Measurements from ENCODE around the gene TUBA1A.
"Not testable (repeated sequence)": the region's sequence is repeated elsewhere in the genome, so short reads cannot be mapped to it uniquely, and the experiment has no call there.

TUBA1A gene

GRCh38 chr12:49189731-49190716, 1.1 kb upstream of the TUBA1A start:
- TF ChIP-seq CTCF (IDR thresholded peaks at IDR 0.05; ENCODE audit: unreplicated experiment in 3 of 3) = no peak
- Mint-ChIP-seq H3K9me3 (no peaks in the 10 kb centered on the region), H3K27me3 (ENCODE audit: low read depth) (no peaks in the 10 kb centered on the region), H3K36me3 (ENCODE audit: low read depth) (peaks cover 31% of the 10 kb centered on the region), H3K27ac (peak overlapping the region; percentile 97 to 99 (median 99)), H3K4me1 (peaks cover 29% of the 10 kb centered on the region), H3K4me3 (peak overlapping the region; percentile 29 to 99 (median 30))

GRCh38 chr12:49188201-49188915, 522 bp downstream of the TUBA1A start:
- Mint-ChIP-seq H3K36me3 (ENCODE audit: low read depth) (peaks cover 46% of the 10 kb centered on the region), H3K9me3 (no peaks in the 10 kb centered on the region), H3K4me1 (peaks cover 29% of the 10 kb centered on the region), H3K27me3 (ENCODE audit: low read depth) (no peaks in the 10 kb centered on the region), H3K4me3 (peak overlapping the region; percentile 97 to 99 (median 97)), H3K27ac (peak overlapping the region; percentile 97 to 99 (median 99))
- no peak for TF ChIP-seq CTCF (IDR thresholded peaks at IDR 0.05; ENCODE audit: unreplicated experiment in 3 of 3)

GRCh38 chr12:49187184-49187583, 1.7 kb downstream of the TUBA1A start:
- peaks cover 29% of the 10 kb centered on the region for H3K4me1 Mint-ChIP-seq
- H3K9me3 Mint-ChIP-seq = no peaks in the 10 kb centered on the region
- no peaks in the 10 kb centered on the region for H3K27me3 Mint-ChIP-seq (ENCODE audit: low read depth)
- H3K4me3 Mint-ChIP-seq = peak overlapping the region; percentile 97 to 99 (median 97)
- no peak for TF ChIP-seq CTCF (IDR thresholded peaks at IDR 0.05; ENCODE audit: unreplicated experiment in 3 of 3)
- peaks cover 50% of the 10 kb centered on the region for H3K36me3 Mint-ChIP-seq (ENCODE audit: low read depth)
- peak overlapping the region; percentile 97 to 99 (median 99) for H3K27ac Mint-ChIP-seq

GRCh38 chr12:49186307-49186706, 2.6 kb downstream of the TUBA1A start:
- peaks cover 50% of the 10 kb centered on the region for H3K36me3 Mint-ChIP-seq (ENCODE audit: low read depth)
- not testable (repeated sequence) for H3K27ac Mint-ChIP-seq
- peak overlapping the region; percentile 63 to 80 (median 78) for H3K4me3 Mint-ChIP-seq

GRCh38 chr12:49184697-49185096, 4.2 kb downstream of the TUBA1A start:
- H3K9me3 Mint-ChIP-seq; H3K27ac Mint-ChIP-seq; H3K27me3 Mint-ChIP-seq (ENCODE audit: low read depth): not testable (repeated sequence)
- H3K4me3 Mint-ChIP-seq = peak overlapping the region; percentile 32 to 64 (median 59)
- peaks cover 28% of the 10 kb centered on the region for H3K4me1 Mint-ChIP-seq
- peaks cover 50% of the 10 kb centered on the region for H3K36me3 Mint-ChIP-seq (ENCODE audit: low read depth)

More at GRCh38 chr12:49186307-49186706, 2.6 kb downstream of the TUBA1A start:
- not testable (repeated sequence) for H3K9me3 Mint-ChIP-seq; H3K27me3 Mint-ChIP-seq (ENCODE audit: low read depth)
- peaks cover 29% of the 10 kb centered on the region for H3K4me1 Mint-ChIP-seq

- not testable (repeated sequence) for H3K9me3 Mint-ChIP-seq; H3K27ac Mint-ChIP-seq; H3K27me3 Mint-ChIP-seq (ENCODE audit: low read depth)
- Mint-ChIP-seq H3K4me3 (peak overlapping the region; percentile 12 to 57 (median 35)), H3K36me3 (ENCODE audit: low read depth) (peaks cover 50% of the 10 kb centered on the region), H3K4me1 (peaks cover 19% of the 10 kb centered on the region)
These were observed 5.5 kb downstream of the TUBA1A start for GRCh38 chr12:49183214-49183950.

- Mint-ChIP-seq H3K4me1 (no peaks in the 10 kb centered on the region), H3K27ac (no peak overlapping the region), H3K4me3 (no peak overlapping the region), H3K27me3 (ENCODE audit: low read depth) (no peaks in the 10 kb centered on the region), H3K36me3 (ENCODE audit: low read depth) (peaks cover 6% of the 10 kb centered on the region), H3K9me3 (peaks cover 6% of the 10 kb centered on the region)
- no peak for TF ChIP-seq CTCF (IDR thresholded peaks at IDR 0.05; ENCODE audit: unreplicated experiment in 3 of 3)
These were observed 14.7 kb downstream of the TUBA1A start for GRCh38 chr12:49174218-49174617.
